Naive B cell (primary cell): Measurements from ENCODE around the gene LGALS4. TPM values are rescaled to one million over a fixed set of nuclear protein-coding genes. Genes with fewer than 3 reads are reported as not detected.
"Not testable (repeated sequence)": the region's sequence is repeated elsewhere in the genome, so short reads cannot be mapped to it uniquely, and the experiment has no call there.

ENCODE experiments used
- ATAC-seq, 2 donors: fragments of 150-1000 bp; cut with Tn5 transposase; 2 replicates each; pipeline ENCODE4 v1.10.0; 2021; ENCODE audit warnings: low read depth in 2 of 2, mild to moderate bottlenecking in 2 of 2, moderate library complexity in 2 of 2
- DNase-seq: peaks from one replicate; pipeline ENCODE4 v3.0.0; 2022
- H3K27ac Mint-ChIP-seq, 6 donors: one replicate each; pipeline ENCODE4 v1.8.0; 2020 to 2022; ENCODE audit warnings: mild to moderate bottlenecking in 6 of 6, mixed read lengths in 6 of 6, moderate library complexity in 5 of 6, inconsistent platforms in 2 of 6
- H3K27me3 Mint-ChIP-seq, 3 donors: one replicate each; pipeline ENCODE4 v1.8.0; 2021 to 2022; ENCODE audit warnings: mixed read lengths in 3 of 3, mild to moderate bottlenecking in 1 of 3
- H3K36me3 Mint-ChIP-seq, 2 donors: one replicate each; pipeline ENCODE4 v1.8.0; 2020 to 2022; ENCODE audit warnings: mixed read lengths in 2 of 2, inconsistent platforms in 1 of 2, mild to moderate bottlenecking in 1 of 2
- H3K4me1 Mint-ChIP-seq, 3 donors: one replicate each; pipeline ENCODE4 v1.8.0; 2020 to 2022; ENCODE audit warnings: mixed read lengths in 3 of 3, inconsistent platforms in 1 of 3, mild to moderate bottlenecking in 1 of 3, moderate library complexity in 1 of 3
- H3K4me3 Mint-ChIP-seq, 8 donors: one replicate each; pipeline ENCODE4 v1.8.0; 2020 to 2022; ENCODE audit warnings: mild to moderate bottlenecking in 8 of 8, mixed read lengths in 8 of 8, moderate library complexity in 8 of 8, inconsistent platforms in 2 of 8
- H3K9me3 Mint-ChIP-seq, 7 donors: one replicate each; pipeline ENCODE4 v1.8.0; 2020 to 2022; ENCODE audit warnings: mixed read lengths in 7 of 7, mild to moderate bottlenecking in 5 of 7, inconsistent platforms in 2 of 7, moderate library complexity in 1 of 7
- polyA plus RNA-seq, 6 donors: library from polyadenylated mRNA; unstranded; fragments of 300-500 nt; fragmentation: Illumina TruSeq; gene quantifications; one replicate each; pipeline ENCODE4 v1.2.3, GENCODE V29; 2021; ENCODE audit warnings: low read depth in 6 of 6

The LGALS4 gene
- polyA plus RNA-seq, 6 donors from 2014 or later = 1.4 TPM; not detected in 5

DNA sequence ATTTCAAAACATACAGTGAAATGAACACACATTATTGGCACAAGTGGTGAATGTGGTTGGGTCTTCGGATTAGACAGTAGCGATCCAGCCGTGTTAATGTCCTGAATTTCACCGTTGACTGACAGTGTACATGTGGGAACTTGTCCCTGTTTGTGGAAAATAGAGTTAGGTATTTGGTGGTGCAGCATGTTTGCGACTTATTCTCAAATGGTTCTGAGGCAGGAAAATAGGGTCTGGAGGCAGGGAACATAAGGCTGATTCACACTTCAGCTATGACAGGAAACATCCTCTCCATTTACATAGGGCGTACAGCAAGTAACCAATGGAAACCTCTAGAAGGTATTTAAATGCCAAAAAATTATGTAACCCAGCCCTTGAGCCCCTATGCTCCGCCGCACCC lies 19.6 kb downstream of the LGALS4 start:
- no peaks in the 10 kb centered on the region for H3K27me3 Mint-ChIP-seq
- peak overlapping the region; percentile 25 to 83 (median 76) for H3K4me3 Mint-ChIP-seq
- ATAC-seq (no peak), DNase-seq (no peak)
- peaks cover 0 to 9% (median 7%) of the 10 kb centered on the region in 3 donors for H3K4me1 Mint-ChIP-seq
- H3K36me3 Mint-ChIP-seq = no peaks in the 10 kb centered on the region
- H3K27ac Mint-ChIP-seq = peak overlapping the region in 2 of 6 donors; percentile 20 to 26
- H3K9me3 Mint-ChIP-seq = no peaks in the 10 kb centered on the region

DNA sequence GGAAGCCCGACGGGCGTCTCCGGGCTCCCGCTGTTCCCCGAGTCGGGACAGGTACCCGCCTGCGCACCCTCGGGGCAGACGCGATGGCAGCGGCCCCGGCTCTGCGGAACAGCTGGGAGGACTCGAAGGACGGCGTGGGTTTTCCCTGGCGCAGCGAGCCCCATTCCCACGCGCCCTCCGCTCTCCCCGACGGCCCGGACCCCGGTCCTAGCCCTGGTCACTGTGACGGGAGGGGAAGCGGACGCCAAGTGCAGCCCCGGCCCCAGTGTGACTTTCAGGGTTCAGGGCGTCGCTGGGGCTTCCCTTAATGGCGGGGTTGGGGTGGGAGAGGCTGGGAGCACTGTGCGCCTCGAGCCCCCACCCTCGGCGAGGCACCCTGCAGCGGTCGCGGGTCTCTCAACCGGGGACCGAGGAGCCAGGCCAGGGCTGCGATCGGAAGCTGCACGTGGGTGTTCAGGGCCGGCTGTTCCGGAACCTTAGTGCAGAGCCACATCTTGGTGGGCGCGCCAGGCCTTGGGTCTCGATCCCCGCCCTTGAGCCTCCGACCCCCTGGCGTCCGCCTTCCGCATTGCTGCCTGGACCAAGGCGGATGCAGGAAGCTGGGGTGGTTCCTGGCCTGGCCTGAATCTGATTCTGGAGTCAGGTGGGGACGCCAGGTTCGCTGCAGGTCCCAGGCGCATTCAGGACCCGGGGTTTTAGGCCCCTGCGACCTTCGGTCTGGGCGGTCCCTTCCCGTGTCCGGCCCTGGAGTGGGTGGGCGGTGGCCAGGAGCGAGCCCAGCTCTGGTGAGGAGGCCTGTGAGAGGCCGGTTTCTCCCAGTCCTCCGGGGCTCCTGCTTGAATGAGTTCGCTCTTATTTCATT lies 20.3 kb downstream of the LGALS4 start:
- no peaks in the 10 kb centered on the region for H3K36me3 Mint-ChIP-seq
- ATAC-seq (peak; percentile 65 to 68), DNase-seq (peak; percentile 37)
- H3K4me1 Mint-ChIP-seq = peaks cover 0 to 9% (median 7%) of the 10 kb centered on the region in 3 donors
- no peaks in the 10 kb centered on the region for H3K27me3 Mint-ChIP-seq
- H3K9me3 Mint-ChIP-seq = no peaks in the 10 kb centered on the region
- H3K27ac Mint-ChIP-seq = peak overlapping the region in 4 of 6 donors; percentile 9 to 76 (median 29)
- peak overlapping the region; percentile 71 to 83 (median 76) for H3K4me3 Mint-ChIP-seq

DNA sequence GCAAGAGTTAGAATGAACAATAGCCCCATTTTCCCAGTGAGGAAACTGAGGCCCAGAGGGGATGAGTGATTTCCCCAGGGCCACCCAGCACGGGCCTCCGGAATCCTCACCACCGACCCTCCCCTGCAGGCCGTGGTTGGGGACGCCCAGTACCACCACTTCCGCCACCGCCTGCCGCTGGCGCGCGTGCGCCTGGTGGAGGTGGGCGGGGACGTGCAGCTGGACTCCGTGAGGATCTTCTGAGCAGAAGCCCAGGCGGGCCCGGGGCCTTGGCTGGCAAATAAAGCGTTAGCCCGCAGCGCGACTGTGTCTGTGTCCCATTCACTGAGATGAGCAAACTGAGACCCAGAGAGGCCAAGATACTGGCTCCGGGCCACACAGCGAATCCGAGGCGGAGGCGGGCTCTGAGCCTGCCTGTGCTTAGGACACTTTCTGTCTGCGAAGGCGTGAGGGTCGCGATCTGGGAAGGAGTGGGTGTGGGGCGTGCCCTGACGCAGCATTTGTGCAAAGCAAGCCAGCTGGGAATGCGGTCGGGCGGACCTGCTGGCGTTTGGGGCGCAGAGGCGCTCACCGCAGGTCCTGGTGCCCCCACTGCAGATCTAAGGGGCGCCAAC lies 21.2 kb downstream of the LGALS4 start:
- peak; percentile 83 to 84 for ATAC-seq
- not testable (repeated sequence) for H3K27ac Mint-ChIP-seq, H3K9me3 Mint-ChIP-seq, H3K4me1 Mint-ChIP-seq, H3K36me3 Mint-ChIP-seq, H3K27me3 Mint-ChIP-seq, DNase-seq, H3K4me3 Mint-ChIP-seq

DNA sequence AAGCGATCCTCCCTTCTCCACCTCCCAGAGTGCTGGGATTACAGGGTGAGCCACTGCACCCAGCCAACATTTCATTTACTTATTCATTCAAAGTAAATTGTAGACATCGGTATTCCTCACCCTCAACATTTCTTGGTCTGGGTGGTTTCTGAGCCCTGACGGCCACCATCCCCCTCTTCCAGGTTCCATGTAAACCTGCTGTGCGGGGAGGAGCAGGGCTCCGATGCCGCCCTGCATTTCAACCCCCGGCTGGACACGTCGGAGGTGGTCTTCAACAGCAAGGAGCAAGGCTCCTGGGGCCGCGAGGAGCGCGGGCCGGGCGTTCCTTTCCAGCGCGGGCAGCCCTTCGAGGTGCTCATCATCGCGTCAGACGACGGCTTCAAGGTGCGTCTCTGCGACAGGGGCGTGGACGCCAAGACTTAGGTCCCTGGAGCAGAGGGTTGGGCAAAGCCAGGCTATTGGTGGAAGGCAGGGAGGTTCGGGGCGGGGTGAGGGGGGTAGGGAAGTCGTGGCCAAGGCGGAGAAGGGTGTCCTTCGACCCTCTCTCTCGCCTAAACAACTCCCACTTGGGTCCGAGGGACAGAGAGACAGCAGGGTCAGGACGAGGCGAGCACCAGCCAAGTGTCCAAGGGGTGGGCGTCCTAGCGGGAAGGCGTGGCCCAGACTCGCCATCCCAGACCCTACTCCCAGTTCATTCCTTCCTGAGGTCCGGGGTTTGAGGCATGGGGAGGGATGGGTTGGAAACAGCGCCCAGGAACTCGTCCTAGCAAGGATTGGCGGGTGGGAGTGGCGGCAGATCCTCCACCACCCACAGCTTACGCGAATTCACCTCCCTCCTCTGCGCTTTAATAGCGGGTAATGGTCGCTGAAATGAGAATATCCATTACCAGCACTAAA lies 22.0 kb downstream of the LGALS4 start:
- ATAC-seq, H3K4me1 Mint-ChIP-seq, H3K9me3 Mint-ChIP-seq, DNase-seq, H3K36me3 Mint-ChIP-seq, H3K27ac Mint-ChIP-seq, H3K27me3 Mint-ChIP-seq, H3K4me3 Mint-ChIP-seq: not testable (repeated sequence)

DNA sequence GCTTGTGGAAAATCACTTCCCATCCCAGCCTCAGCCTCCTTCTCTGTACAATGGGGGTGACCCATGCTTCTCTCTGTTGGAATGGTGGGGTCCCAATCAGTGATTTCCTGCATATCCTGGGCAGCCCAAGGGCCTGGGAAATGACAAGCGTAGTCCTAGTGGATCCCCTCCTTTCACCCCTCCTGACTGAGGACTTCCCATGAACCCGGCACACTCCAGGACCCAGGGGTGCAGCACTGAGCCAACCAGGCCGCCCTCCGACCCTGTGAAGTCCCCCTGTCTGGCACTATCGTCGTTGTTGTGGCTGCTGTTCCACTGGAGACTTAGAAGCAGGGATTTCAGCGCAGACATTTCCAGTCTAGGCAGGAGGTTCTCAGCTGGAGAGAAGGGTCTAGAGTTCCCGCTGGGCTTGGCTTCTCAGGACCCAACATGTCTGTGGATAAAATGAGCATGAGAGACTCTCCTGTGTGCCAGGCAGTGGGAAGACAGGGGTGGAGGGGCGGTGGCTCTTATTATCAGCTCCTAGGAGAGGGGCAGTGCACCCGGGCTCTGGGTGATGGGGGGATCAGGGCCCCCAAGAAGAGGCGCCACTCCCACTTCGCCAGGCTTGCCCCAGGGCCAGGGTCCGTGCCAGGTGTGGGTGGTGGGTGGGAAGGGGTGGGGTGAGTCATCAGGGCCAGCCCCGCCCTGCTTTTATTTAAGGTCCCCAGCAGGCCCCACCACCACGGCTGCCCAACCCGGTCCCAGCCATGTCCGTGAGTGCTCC lies 24.1 kb downstream of the LGALS4 start, which contains the start of gene LGALS7B:
Gene LGALS7B, plus strand, starts transcription at position 723 of the 766 bp plus-strand sequence. Its CDS starts 27 bp downstream, at position 750.
- Mint-ChIP-seq H3K9me3 (no peaks in the 10 kb centered on the region), H3K27ac (no peak within 1 kb of the TSS), H3K36me3 (no peaks in the 10 kb centered on the region), H3K4me3 (peak within 1 kb of the TSS in 2 of 8 donors; percentile 42 to 57), H3K4me1 (peaks cover 0 to 9% (median 4%) of the 10 kb centered on the region in 3 donors), H3K27me3 (no peaks in the 10 kb centered on the region)
- no peak for ATAC-seq
- DNase-seq = no peak

DNA sequence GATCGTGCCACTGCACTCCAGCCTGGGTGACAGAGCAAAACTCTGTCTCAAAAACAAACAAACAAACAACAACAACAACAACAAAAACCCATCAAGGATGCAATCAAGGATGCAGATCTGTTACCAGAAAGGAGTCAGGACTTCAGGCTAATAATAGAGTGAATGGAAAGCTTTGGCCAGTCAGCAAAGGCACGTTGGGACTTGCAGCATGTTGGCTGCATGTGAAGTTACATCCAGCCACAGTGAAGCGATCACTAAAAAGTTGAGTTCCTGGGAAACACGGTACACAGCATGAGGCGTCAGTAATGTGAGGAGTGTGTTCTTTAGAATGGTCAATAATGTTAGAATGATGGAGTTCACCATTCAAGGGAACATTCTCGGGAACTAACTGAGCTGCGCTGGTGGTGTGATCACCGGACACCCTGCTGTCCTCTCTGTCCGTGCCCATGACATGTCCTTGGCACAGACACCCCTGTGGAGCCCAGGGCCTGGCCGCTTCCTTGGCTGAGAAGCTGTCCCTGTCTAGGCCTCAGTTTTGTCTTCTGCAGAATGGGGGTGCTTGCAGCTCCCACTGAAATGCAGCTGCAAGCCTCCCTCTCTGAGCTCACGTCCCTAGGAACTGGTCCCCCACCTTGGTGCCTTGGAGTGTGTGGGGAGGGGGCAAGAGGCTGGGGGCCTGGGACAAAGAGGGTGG lies 26.0 kb downstream of the LGALS4 start:
- no peak for ATAC-seq
- Mint-ChIP-seq H3K9me3 (no peaks in the 10 kb centered on the region), H3K36me3 (no peaks in the 10 kb centered on the region), H3K27me3 (no peaks in the 10 kb centered on the region), H3K4me3 (no peak overlapping the region), H3K4me1 (peaks cover 0 to 2% (median 0%) of the 10 kb centered on the region in 3 donors), H3K27ac (peak overlapping the region in 2 of 6 donors; percentile 10 to 60)
- no peak for DNase-seq

DNA sequence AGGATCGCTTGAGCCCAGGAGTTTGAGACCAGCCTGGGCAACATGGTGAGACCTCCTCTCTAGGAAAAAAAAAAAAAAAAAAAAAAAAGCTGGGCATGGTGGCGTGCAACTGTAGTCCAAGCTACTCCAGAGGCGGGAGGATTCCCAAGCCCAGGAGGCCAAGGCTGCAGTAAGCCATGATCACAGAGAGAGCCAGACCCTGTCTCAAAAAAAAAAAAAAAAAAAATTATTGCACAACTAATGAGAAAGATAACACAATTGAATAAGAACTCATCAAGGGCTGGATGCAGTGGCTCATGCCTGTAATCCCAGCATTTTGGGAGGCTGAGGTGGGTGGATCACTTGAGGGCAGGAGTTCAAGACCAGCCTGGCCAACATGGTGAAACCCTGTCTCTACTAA lies 26.7 kb downstream of the LGALS4 start:
- not testable (repeated sequence) for H3K27me3 Mint-ChIP-seq, H3K27ac Mint-ChIP-seq, DNase-seq, H3K4me3 Mint-ChIP-seq, ATAC-seq, H3K4me1 Mint-ChIP-seq, H3K36me3 Mint-ChIP-seq, H3K9me3 Mint-ChIP-seq

DNA sequence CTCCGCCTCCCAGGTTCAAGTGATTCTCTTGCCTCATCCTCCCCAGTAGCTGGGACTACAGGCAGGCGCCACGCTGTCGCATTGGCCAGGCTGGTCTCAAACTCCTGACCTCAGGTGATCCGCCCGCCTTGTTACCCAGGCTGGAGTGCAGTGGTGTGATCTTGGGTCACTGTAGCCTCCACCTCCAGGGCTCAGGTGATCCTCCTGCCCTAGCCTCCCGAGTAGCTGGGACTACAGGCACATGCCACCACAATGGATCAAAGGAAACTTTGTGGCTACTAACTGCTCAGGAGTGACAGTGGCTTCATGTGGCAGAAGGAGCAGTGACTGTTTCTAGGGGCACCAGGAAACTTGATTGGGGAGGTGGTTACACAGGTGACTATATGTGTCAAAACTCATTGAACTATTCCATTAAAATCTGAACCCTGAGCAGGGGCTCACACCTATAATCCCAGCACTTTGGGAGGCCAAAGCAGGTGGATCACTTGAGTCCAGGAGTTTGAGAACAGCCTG lies 27.5 kb downstream of the LGALS4 start:
- H3K36me3 Mint-ChIP-seq = no peaks in the 10 kb centered on the region
- ATAC-seq (no peak), DNase-seq (no peak)
- no peaks in the 10 kb centered on the region for H3K27me3 Mint-ChIP-seq
- no peak overlapping the region for H3K27ac Mint-ChIP-seq
- no peaks in the 10 kb centered on the region for H3K9me3 Mint-ChIP-seq
- H3K4me3 Mint-ChIP-seq = no peak overlapping the region
- H3K4me1 Mint-ChIP-seq = peaks cover 0 to 2% (median 0%) of the 10 kb centered on the region in 3 donors

DNA sequence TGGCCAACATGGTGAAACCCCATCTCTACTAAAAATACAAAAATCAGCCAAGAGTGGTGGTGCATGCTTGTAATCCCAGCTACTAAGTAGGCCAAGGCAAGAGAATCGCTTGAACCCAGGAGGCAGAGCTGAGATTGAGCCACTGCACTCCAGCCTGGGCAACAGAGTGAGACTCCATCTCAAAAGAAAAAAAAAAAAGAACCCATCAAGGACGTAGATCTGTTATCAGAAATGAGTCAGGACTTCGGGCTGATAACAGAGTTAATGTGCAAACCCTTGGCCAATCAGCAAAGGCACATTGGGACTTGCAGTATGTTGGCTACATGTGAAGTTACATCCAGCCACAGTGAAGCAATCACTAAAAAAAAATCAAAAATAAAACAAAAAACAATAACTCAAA lies 28.5 kb downstream of the LGALS4 start:
- Mint-ChIP-seq H3K9me3 (no peaks in the 10 kb centered on the region), H3K4me3 (no peak overlapping the region), H3K27me3 (peaks cover 0 to under 1% (median 0%) of the 10 kb centered on the region in 3 donors), H3K4me1 (peaks cover 0 to 2% (median 0%) of the 10 kb centered on the region in 3 donors), H3K27ac (no peak overlapping the region), H3K36me3 (no peaks in the 10 kb centered on the region)
- ATAC-seq = no peak
- no peak for DNase-seq

DNA sequence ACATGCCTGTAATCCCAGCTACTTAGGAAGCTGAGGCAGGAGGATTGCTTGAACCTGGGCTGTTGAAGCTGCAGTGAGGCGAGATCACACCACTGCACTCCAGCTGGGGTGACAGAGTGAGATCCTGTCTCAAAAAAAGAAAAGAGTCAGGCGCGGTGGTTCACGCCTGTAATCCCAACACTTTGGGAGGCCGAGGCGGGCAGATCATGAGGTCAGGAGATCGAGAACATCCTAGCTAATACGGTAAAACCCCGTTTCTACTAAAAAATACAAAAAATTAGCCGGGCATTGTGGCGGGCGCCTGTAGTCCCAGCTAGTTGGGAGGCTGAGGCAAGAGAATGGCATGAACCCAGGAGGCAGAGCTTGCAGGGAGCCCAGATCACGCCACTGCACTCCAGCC lies 30.5 kb downstream of the LGALS4 start:
- not testable (repeated sequence) for H3K4me3 Mint-ChIP-seq, ATAC-seq, H3K27me3 Mint-ChIP-seq, H3K4me1 Mint-ChIP-seq, H3K36me3 Mint-ChIP-seq, H3K9me3 Mint-ChIP-seq, DNase-seq
- H3K27ac Mint-ChIP-seq = peak overlapping the region in 1 of 6 donors; percentile 72

DNA sequence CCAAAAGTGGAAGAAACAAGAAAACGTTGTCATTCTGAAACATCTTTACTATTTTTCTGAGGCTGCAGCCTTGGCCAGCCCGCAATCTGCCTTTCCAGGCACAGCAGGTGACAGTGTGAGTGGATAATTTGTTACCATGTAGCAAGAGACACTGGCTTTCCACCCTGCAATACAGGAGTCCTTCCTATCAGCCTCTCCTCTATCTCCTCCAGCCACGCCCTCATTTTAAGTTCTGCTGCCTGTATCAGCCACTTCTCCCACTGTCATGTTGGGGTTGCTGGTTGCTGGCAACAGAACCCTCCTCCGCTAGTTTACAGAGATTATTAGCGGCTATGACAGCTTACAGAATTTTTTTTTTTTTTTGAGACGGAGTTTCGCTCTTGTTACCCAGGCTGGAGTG lies 31.7 kb downstream of the LGALS4 start:
- ATAC-seq (no peak), DNase-seq (no peak)
- H3K9me3 Mint-ChIP-seq = no peaks in the 10 kb centered on the region
- peaks cover 0 to 8% (median 6%) of the 10 kb centered on the region in 3 donors for H3K27me3 Mint-ChIP-seq
- H3K4me3 Mint-ChIP-seq = no peak overlapping the region
- peak overlapping the region in 1 of 6 donors; percentile 42 for H3K27ac Mint-ChIP-seq
- H3K4me1 Mint-ChIP-seq = no peaks in the 10 kb centered on the region
- no peaks in the 10 kb centered on the region for H3K36me3 Mint-ChIP-seq

DNA sequence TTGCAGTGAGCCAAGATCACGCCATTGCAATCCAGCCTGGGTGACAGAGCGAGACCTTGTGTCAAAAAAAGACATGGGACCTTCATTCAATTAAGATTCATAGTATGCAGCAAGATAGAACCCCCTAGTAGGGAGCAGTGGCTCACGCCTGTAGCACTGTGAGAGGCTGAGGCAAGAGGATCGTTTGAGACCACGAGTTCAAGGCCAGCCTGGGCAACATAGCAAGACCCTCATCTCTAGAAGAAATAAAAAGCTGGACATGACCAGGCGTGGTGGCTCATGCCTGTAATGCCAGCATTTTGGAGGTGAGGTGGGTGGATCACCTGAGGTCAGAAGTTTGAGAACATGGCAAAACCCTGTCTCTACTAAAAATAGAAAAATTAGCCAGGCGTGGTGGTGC lies 32.3 kb downstream of the LGALS4 start:
- DNase-seq (no peak), ATAC-seq (no peak)
- Mint-ChIP-seq H3K27ac (no peak overlapping the region), H3K36me3 (no peaks in the 10 kb centered on the region), H3K4me1 (no peaks in the 10 kb centered on the region), H3K9me3 (no peaks in the 10 kb centered on the region), H3K27me3 (peaks cover 0 to 8% (median 6%) of the 10 kb centered on the region in 3 donors), H3K4me3 (no peak overlapping the region)
